Calu3 (cell line): Measurements from ENCODE around the gene KCNJ2. TPM values are rescaled to one million over a fixed set of nuclear protein-coding genes. Genes with fewer than 3 reads are reported as not detected.

Source experiments
- BruUV-seq: library from RNA; stranded (reverse); fragments of 400-500 nt; replicated peaks from 2 replicates; lab custom pipeline; 2021; lab: Mats Ljungman, UMichigan
- CTCF ChIA-PET: fragments of 300-600 bp; sonication (Branson Sonifier 250); formaldehyde crosslinking; loops from one replicate; lab custom pipeline; 2022; ENCODE audit warnings: antibody characterized with exemption; lab: Charles Lee
- DNase-seq: peaks from one replicate; pipeline ENCODE4 v3.0.0; 2022
- H3K27ac Mint-ChIP-seq: one replicate; pipeline ENCODE4 v1.8.0; 2022; ENCODE audit warnings: mixed read lengths; ENCODE audit not compliant: unreplicated experiment
- H3K27me3 Mint-ChIP-seq: one replicate; pipeline ENCODE4 v1.8.0; 2022; ENCODE audit warnings: mixed read lengths; ENCODE audit not compliant: unreplicated experiment
- H3K36me3 Mint-ChIP-seq: one replicate; pipeline ENCODE4 v1.8.0; 2022; ENCODE audit warnings: mild to moderate bottlenecking, moderate library complexity, mixed read lengths; ENCODE audit not compliant: insufficient read depth, unreplicated experiment
- H3K4me1 Mint-ChIP-seq: one replicate; pipeline ENCODE4 v1.8.0; 2022; ENCODE audit warnings: mild to moderate bottlenecking, low read depth, mixed read lengths; ENCODE audit not compliant: unreplicated experiment
- H3K4me3 Mint-ChIP-seq: one replicate; pipeline ENCODE4 v1.8.0; 2022; ENCODE audit warnings: mild to moderate bottlenecking, low read depth, moderate library complexity, mixed read lengths; ENCODE audit not compliant: unreplicated experiment
- H3K9me3 Mint-ChIP-seq: one replicate; pipeline ENCODE4 v1.8.0; 2022; ENCODE audit warnings: low read depth, mixed read lengths; ENCODE audit not compliant: unreplicated experiment
- intact Hi-C: fragments of 100-400 bp; cut with micrococcal nuclease; formaldehyde crosslinking; loops from one replicate; pipeline ENCODE4 v1.10.0; 2022; ENCODE audit not compliant: unreplicated experiment
- total RNA-seq: library from RNA; stranded (reverse); gene quantifications from 2 replicates; pipeline ENCODE4 v1.2.3, GENCODE V29; 2022
- TF ChIP-seq, protein P1 (sequence below): fragments of 200-600 bp; IDR thresholded peaks from one replicate; pipeline ENCODE4 v1.8.0; 2022; ENCODE audit warnings: antibody characterized with exemption; ENCODE audit not compliant: unreplicated experiment

KCNJ2 gene
- total RNA-seq, 1 experiment from 2014 or later = not detected

DNA sequence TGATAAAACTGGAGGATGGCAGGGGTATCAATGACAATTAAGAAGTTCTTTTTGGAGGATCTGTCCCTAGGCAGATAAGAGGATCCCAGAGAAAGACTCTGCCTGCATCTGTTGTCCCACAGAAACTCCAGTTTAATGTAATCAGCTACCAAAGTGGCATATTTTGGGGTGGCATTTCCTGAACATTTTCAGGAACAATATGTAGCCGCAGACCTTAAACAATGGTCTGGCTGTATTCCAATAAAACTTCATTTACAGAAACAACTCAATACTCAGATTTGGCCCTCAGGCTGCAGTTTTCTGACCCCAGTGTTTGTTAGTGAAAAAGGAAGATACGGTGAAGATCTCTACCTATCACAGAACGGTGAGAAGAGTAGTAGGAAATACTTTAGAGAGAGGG lies 48.2 kb upstream of the KCNJ2 start:
- no peak overlapping the region for H3K4me3 Mint-ChIP-seq
- intact Hi-C loops = no loop called here
- BruUV-seq = no TSS peak
- H3K36me3 Mint-ChIP-seq = no peaks in the 10 kb centered on the region
- H3K27ac Mint-ChIP-seq = no peak overlapping the region
- H3K4me1 Mint-ChIP-seq = no peaks in the 10 kb centered on the region
- H3K9me3 Mint-ChIP-seq = peaks cover 13% of the 10 kb centered on the region
- no peaks in the 10 kb centered on the region for H3K27me3 Mint-ChIP-seq
- DNase-seq = no peak
- CTCF ChIA-PET = no interaction called here
- TF ChIP-seq, protein P1, sequence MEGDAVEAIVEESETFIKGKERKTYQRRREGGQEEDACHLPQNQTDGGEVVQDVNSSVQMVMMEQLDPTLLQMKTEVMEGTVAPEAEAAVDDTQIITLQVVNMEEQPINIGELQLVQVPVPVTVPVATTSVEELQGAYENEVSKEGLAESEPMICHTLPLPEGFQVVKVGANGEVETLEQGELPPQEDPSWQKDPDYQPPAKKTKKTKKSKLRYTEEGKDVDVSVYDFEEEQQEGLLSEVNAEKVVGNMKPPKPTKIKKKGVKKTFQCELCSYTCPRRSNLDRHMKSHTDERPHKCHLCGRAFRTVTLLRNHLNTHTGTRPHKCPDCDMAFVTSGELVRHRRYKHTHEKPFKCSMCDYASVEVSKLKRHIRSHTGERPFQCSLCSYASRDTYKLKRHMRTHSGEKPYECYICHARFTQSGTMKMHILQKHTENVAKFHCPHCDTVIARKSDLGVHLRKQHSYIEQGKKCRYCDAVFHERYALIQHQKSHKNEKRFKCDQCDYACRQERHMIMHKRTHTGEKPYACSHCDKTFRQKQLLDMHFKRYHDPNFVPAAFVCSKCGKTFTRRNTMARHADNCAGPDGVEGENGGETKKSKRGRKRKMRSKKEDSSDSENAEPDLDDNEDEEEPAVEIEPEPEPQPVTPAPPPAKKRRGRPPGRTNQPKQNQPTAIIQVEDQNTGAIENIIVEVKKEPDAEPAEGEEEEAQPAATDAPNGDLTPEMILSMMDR = no peak

DNA sequence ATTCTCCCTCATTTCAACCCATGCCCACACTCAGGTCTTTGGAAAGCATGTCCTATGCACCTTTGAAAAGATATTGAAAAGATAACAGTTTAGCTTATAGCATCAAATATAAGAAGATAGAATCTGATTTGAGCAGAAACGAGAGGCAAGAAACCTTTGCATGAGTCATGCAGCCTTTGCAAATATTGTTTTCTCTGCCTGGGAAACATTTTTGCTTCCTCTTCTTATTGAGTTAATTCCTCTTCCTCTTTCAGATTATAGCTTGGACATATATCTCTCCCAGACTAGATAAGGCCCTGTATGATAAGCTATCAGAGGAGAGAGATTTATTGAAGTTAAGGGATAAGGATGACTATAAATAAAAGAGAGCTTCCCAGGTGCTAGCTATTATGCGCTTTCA lies 46.1 kb upstream of the KCNJ2 start:
- BruUV-seq = no TSS peak
- H3K4me1 Mint-ChIP-seq = no peaks in the 10 kb centered on the region
- CTCF ChIA-PET = no interaction called here
- H3K4me3 Mint-ChIP-seq = no peak overlapping the region
- H3K9me3 Mint-ChIP-seq = peaks cover 15% of the 10 kb centered on the region
- H3K27me3 Mint-ChIP-seq = no peaks in the 10 kb centered on the region
- H3K27ac Mint-ChIP-seq = no peak overlapping the region
- no peak for DNase-seq
- intact Hi-C loops = no loop called here
- no peaks in the 10 kb centered on the region for H3K36me3 Mint-ChIP-seq
- TF ChIP-seq, protein P1 = no peak

DNA sequence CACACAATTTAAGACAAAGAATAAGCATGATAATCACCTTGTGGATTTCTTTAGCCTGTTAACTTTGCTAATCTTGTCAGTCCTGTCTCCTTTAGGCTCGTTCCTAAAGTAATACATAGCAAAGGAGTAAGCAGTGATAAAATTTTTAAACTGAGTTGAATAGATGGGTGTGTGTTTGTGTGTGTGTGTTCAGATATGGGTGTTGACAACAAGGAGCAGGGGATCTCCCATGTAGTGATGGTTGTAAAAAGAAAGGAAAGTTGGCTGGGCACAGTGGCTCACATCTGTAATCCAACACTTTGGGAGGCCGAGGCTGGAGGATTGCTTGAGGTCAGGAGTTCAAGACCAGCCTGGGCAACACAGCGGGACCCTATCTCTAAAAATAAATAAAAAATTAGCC lies 44.6 kb upstream of the KCNJ2 start:
- no TSS peak for BruUV-seq
- no peak overlapping the region for H3K27ac Mint-ChIP-seq
- no peak for DNase-seq
- peaks cover 16% of the 10 kb centered on the region for H3K9me3 Mint-ChIP-seq
- H3K27me3 Mint-ChIP-seq = no peaks in the 10 kb centered on the region
- H3K4me1 Mint-ChIP-seq = no peaks in the 10 kb centered on the region
- CTCF ChIA-PET = no interaction called here
- intact Hi-C loops = no loop called here
- TF ChIP-seq, protein P1 = no peak
- no peak overlapping the region for H3K4me3 Mint-ChIP-seq
- H3K36me3 Mint-ChIP-seq = no peaks in the 10 kb centered on the region

DNA sequence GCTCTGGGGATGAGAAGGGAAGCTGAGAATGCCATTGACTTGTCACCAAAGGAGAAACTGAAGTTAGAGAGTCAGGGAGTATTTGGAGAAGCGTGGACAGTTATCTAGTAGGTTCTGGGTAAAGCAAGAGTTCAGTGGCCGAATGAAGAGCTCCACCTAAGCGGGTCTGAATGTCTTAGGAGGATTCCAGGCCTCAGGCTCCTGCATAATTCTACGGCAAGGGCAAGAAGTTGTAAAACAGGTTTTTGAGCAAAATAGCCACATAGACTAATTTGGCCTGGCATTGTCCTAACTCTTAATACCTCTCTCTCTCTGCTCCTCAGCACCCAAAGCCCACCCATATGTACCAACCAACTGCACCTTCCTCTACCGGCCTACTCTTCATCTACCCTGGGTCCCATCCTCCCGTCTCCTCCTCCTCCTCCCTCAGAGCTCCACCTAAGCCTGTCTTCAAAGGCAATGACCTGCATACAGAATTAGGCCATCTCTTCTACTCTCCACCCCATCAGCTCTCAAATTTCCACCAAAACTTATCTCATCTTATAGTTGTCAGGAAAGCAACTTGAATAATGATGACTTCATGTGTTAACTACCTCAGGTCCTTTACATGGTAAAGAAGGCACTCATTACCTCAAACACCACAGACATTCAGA lies 42.0 kb upstream of the KCNJ2 start:
- Mint-ChIP-seq H3K9me3 (peaks cover 13% of the 10 kb centered on the region), H3K4me3 (no peak overlapping the region), H3K27ac (no peak overlapping the region), H3K4me1 (no peaks in the 10 kb centered on the region), H3K27me3 (no peaks in the 10 kb centered on the region), H3K36me3 (no peaks in the 10 kb centered on the region)
- BruUV-seq = no TSS peak
- CTCF ChIA-PET = interaction anchor here (0.6 kb wide), 1 partner anchor 1367 kb away, joined by 4 read pairs; no protein-coding TSS in a partner anchor
- TF ChIP-seq, protein P1 = no peak
- intact Hi-C loops = no loop called here
- DNase-seq = no peak
